Measurements from ENCODE around the gene BCL10. TPM values are rescaled to one million over a fixed set of nuclear protein-coding genes. Genes with fewer than 3 reads are reported as not detected.

The BCL10 gene
- total RNA-seq, 1 experiment from 2014 or later = 33.8 TPM

DNA sequence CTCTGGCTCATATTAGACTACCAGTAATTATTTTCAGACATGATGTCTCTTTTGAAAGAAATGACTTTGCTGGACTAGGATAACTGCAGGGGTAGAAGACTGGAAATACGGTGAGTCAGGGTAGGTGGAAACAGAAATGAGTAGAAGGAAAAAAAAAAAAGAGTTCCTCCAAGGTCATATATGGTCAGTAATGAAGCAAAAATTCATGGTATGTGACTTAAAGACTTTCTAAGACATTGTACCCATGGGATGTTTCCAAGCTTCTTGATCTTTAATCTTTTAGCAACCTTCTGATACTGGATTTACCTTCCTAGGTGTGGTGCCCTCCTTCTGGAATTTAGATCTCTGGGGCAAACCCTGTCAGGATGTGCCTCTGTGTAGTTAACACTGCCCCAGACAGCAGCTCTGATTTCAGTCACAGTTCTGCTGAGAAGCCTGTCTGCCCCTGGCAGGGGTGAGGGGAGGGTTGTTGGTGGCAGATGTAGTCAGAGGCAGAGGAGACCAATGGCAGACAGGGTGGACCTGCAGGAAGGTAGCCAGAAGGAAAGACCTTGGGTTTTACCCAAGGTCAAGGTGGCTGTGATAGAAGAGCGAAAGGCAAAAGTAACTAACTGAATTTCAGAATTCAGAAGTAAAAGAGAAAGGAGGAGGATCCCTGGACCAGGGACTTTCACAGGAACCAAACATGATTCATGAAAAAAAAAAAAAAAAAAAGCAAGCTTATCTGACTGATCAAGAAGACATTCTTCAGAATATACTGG lies 44.1 kb upstream of the BCL10 start:
- no peak overlapping the region for H3K27ac ChIP-seq (ENCODE audit: low read depth, low read length)
- peak; percentile 65 for ATAC-seq
- POLR2A ChIA-PET = no interaction called here
- no peaks in the 10 kb centered on the region for H3K27me3 ChIP-seq (ENCODE audit: insufficient read depth, low read length)
- intact Hi-C loops (cut with micrococcal nuclease) = no loop called here
- H3K79me2 ChIP-seq (ENCODE audit: insufficient read depth, low read length) = no peaks in the 10 kb centered on the region
- no peak for TF ChIP-seq POLR2A (IDR thresholded peaks at IDR 0.05; ENCODE audit: borderline replicate concordance, extremely low read depth, insufficient read depth, insufficient read length)
- TF ChIP-seq SIN3A (IDR thresholded peaks at IDR 0.05; ENCODE audit: low read depth) = no peak
- TF ChIP-seq RAD21 (IDR thresholded peaks at IDR 0.05; ENCODE audit: low read depth) = no peak
- TF ChIP-seq SRF (IDR thresholded peaks at IDR 0.05; ENCODE audit: low read depth) = no peak
- TF ChIP-seq, protein P1, sequence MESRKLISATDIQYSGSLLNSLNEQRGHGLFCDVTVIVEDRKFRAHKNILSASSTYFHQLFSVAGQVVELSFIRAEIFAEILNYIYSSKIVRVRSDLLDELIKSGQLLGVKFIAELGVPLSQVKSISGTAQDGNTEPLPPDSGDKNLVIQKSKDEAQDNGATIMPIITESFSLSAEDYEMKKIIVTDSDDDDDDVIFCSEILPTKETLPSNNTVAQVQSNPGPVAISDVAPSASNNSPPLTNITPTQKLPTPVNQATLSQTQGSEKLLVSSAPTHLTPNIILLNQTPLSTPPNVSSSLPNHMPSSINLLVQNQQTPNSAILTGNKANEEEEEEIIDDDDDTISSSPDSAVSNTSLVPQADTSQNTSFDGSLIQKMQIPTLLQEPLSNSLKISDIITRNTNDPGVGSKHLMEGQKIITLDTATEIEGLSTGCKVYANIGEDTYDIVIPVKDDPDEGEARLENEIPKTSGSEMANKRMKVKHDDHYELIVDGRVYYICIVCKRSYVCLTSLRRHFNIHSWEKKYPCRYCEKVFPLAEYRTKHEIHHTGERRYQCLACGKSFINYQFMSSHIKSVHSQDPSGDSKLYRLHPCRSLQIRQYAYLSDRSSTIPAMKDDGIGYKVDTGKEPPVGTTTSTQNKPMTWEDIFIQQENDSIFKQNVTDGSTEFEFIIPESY (IDR thresholded peaks at IDR 0.05; ENCODE audit: extremely low read depth, insufficient replicate concordance, low read length) = no peak
- TF ChIP-seq CEBPB (IDR thresholded peaks at IDR 0.05; ENCODE audit: low read depth) = no peak
- TF ChIP-seq, protein P2, sequence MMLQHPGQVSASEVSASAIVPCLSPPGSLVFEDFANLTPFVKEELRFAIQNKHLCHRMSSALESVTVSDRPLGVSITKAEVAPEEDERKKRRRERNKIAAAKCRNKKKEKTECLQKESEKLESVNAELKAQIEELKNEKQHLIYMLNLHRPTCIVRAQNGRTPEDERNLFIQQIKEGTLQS (IDR thresholded peaks at IDR 0.05) = no peak
- TF ChIP-seq POLR2AphosphoS5 (IDR thresholded peaks at IDR 0.05; ENCODE audit: low read depth, low read length) = no peak
- no peak for TF ChIP-seq EGR1 (IDR thresholded peaks at IDR 0.05; ENCODE audit: low read depth)
- TF ChIP-seq JUND (IDR thresholded peaks at IDR 0.05) = no peak
- TF ChIP-seq FOSL1 (IDR thresholded peaks at IDR 0.05; ENCODE audit: low read depth) = no peak
- no peak for TF ChIP-seq EZH2 (IDR thresholded peaks at IDR 0.05)
- no peak for TF ChIP-seq EZH2phosphoT487 (IDR thresholded peaks at IDR 0.05; ENCODE audit: borderline replicate concordance)
- TF ChIP-seq, protein P3, sequence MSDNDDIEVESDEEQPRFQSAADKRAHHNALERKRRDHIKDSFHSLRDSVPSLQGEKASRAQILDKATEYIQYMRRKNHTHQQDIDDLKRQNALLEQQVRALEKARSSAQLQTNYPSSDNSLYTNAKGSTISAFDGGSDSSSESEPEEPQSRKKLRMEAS (IDR thresholded peaks at IDR 0.05) = no peak
- no peak for TF ChIP-seq ELF1 (IDR thresholded peaks at IDR 0.05; ENCODE audit: borderline replicate concordance, low read depth)
- TF ChIP-seq TCF7L2 (IDR thresholded peaks at IDR 0.05; ENCODE audit: borderline replicate concordance, extremely low read depth, insufficient read depth, insufficient read length) = no peak
- TF ChIP-seq CBX3 (IDR thresholded peaks at IDR 0.05; ENCODE audit: low read depth) = no peak
- RAD21 ChIA-PET (ENCODE audit: low non-redundant PET in 1 of 2, low total read pairs in 2 of 2, uncharacterized antibody in 2 of 2, unreplicated experiment in 2 of 2) = no interaction called here
- no TSS peak for BruUV-seq (replicated peaks)
- H3K4me2 ChIP-seq (ENCODE audit: low read length) = peak overlapping the region; percentile 54
- peak overlapping the region; percentile 23; the same call in 1 of the 2 replicates for H3K9ac ChIP-seq (ENCODE audit: low read length)
- H3K4me3 ChIP-seq (replicated peaks in 1 of 2; ENCODE audit: low read depth in 1 of 2, low read length in 2 of 2) = no peak overlapping the region
- peaks cover 12 to 35% of the 10 kb centered on the region in 2 experiments for H3K4me1 ChIP-seq (ENCODE audit: control insufficient read depth in 1 of 2, insufficient read depth in 2 of 2, low read length in 2 of 2)
- CTCF ChIA-PET = interaction anchor here (1.9 kb wide), 1 partner anchor 23 kb away, joined by 6 read pairs; no protein-coding TSS in a partner anchor
- no peaks in the 10 kb centered on the region for H3K36me3 ChIP-seq (ENCODE audit: control insufficient read depth in 1 of 2, insufficient read depth in 2 of 2, low read length in 2 of 2)
- no peaks in the 10 kb centered on the region for H4K20me1 ChIP-seq (ENCODE audit: insufficient read depth)
- H3K9me3 ChIP-seq (ENCODE audit: control insufficient read depth in 1 of 2, insufficient read depth in 1 of 2, low read depth in 1 of 2, low read length in 2 of 2) = no peaks in the 10 kb centered on the region
- DNase-seq (ENCODE audit: low read depth, low spot score) = no peak
- H3K9me2 ChIP-seq (ENCODE audit: insufficient read depth) = no peaks in the 10 kb centered on the region
- no peak overlapping the region for H2AFZ ChIP-seq (ENCODE audit: low read depth, low read length, poor library complexity, severe bottlenecking)

All from HCT116 (cell line).